22Rv1 (cell line): ENCODE results near the gene SPOCK1.

Experiments
- H3K27ac ChIP-seq: fragments of 450-650 bp; 2 replicates; pipeline ENCODE4 v1.5.1; 2017
- CTCF ChIP-seq: fragments of 450-650 bp; IDR thresholded peaks from 2 replicates; pipeline ENCODE4 v1.5.1; 2017; ENCODE audit warnings: mild to moderate bottlenecking
- ZFX ChIP-seq: fragments of 450-650 bp; IDR thresholded peaks from 2 replicates; pipeline ENCODE4 v1.6.1; 2017; ENCODE audit warnings: antibody characterized with exemption, borderline replicate concordance

SPOCK1 gene

GRCh38 chr5:137372016-137372772 is 126.9 kb downstream of the SPOCK1 start:
- TF ChIP-seq CTCF (no peak), ZFX (no peak)
- H3K27ac ChIP-seq, result no peak overlapping the region

GRCh38 chr5:137370096-137371071 is 128.7 kb downstream of the SPOCK1 start:
- no peak overlapping the region for H3K27ac ChIP-seq
- TF ChIP-seq ZFX (no peak), CTCF (no peak)

GRCh38 chr5:137368651-137369050 is 130.5 kb downstream of the SPOCK1 start:
- no peak for TF ChIP-seq CTCF
- TF ChIP-seq ZFX, result no peak
- H3K27ac ChIP-seq, result no peak overlapping the region

- no peak for TF ChIP-seq ZFX
- TF ChIP-seq CTCF, result no peak
- no peak overlapping the region for H3K27ac ChIP-seq
Observed at GRCh38 chr5:137367951-137368350, 131.2 kb downstream of the SPOCK1 start.

GRCh38 chr5:137366526-137366925 is 132.6 kb downstream of the SPOCK1 start:
- no peak overlapping the region for H3K27ac ChIP-seq
- no peak for TF ChIP-seq CTCF

- no peak for TF ChIP-seq ZFX
- no peak for TF ChIP-seq CTCF
Observed at GRCh38 chr5:137365126-137365865, 133.8 kb downstream of the SPOCK1 start.

More at GRCh38 chr5:137365126-137365865, 133.8 kb downstream of the SPOCK1 start:
- no peak overlapping the region for H3K27ac ChIP-seq
